Right ventricle myocardium superior (tissue), 1 donor: ENCODE results near the gene RAB31. TPM values are rescaled to one million over a fixed set of nuclear protein-coding genes. Genes with fewer than 3 reads are reported as not detected.

Source experiments
- ATAC-seq: fragments of 200-7000 bp; cut with Tn5 transposase; one replicate; pipeline ENCODE4 v1.9.1; 2020; ENCODE audit warnings: mild to moderate bottlenecking; ENCODE audit not compliant: poor library complexity
- DNase-seq: peaks from one replicate; pipeline ENCODE4 v3.0.0-alpha.2; 2020
- intact Hi-C: fragments of 100-400 bp; cut with DNase I; formaldehyde crosslinking; loops from one replicate; pipeline ENCODE4 v1.11.2; 2022
- total RNA-seq: library from RNA; stranded (reverse); fragmentation: NEBNext Ultra II Directional; extraction: Animal tissue kit (Norgen Biotek cat#: 25700); gene quantifications from one replicate; pipeline ENCODE4 v1.2.1, GENCODE V29; 2021
- donor health status: DM: no; HTN: yes; CAD: no; lungs with severe emphysema.

The RAB31 gene
- total RNA-seq, 1 donor from 2014 or later, result 12.1 TPM

- intact Hi-C loops, result no loop called here
- DNase-seq (no peak), ATAC-seq (no peak)
Observed at GRCh38 chr18:9859232-9859631, 151.1 kb downstream of the RAB31 start.

- no peak for ATAC-seq
- intact Hi-C loops, result no loop called here
- no peak for DNase-seq
Observed at GRCh38 chr18:9860682-9861081, 152.6 kb downstream of the RAB31 start.

GRCh38 chr18:9861157-9861556, 153.1 kb downstream of the RAB31 start:
- intact Hi-C loops, result no loop called here
- ATAC-seq (no peak), DNase-seq (no peak)

GRCh38 chr18:9861933-9862332, 153.8 kb downstream of the RAB31 start:
- ATAC-seq (no peak), DNase-seq (no peak)
- intact Hi-C loops, result no loop called here

GRCh38 chr18:9862686-9863085, 154.6 kb downstream of the RAB31 start:
- DNase-seq (no peak), ATAC-seq (no peak)
- intact Hi-C loops, result no loop called here

- DNase-seq (no peak), ATAC-seq (no peak)
- intact Hi-C loops, result no loop called here
Observed at GRCh38 chr18:9863282-9863681, 155.2 kb downstream of the RAB31 start.

- ATAC-seq, result no peak
- no peak for DNase-seq
- intact Hi-C loops, result no loop called here
Observed at GRCh38 chr18:9865764-9866490, 157.8 kb downstream of the RAB31 start.

- ATAC-seq (no peak), DNase-seq (no peak)
- intact Hi-C loops, result no loop called here
Observed at GRCh38 chr18:9866627-9867026, 158.5 kb downstream of the RAB31 start.

- intact Hi-C loops, result no loop called here
- ATAC-seq (no peak), DNase-seq (no peak)
Observed at GRCh38 chr18:9867071-9867594, 159.0 kb downstream of the RAB31 start.

- intact Hi-C loops, result no loop called here
- no peak for ATAC-seq
- DNase-seq, result no peak
Observed at GRCh38 chr18:9868857-9869714, 161.0 kb downstream of the RAB31 start.

GRCh38 chr18:9869715-9870430, 161.8 kb downstream of the RAB31 start:
- DNase-seq, result no peak
- intact Hi-C loops, result no loop called here
- ATAC-seq, result no peak

- DNase-seq (no peak), ATAC-seq (no peak)
- intact Hi-C loops, result no loop called here
Observed at GRCh38 chr18:9870431-9871008, 162.4 kb downstream of the RAB31 start.

GRCh38 chr18:9871244-9871746, 163.2 kb downstream of the RAB31 start:
- no peak for ATAC-seq
- intact Hi-C loops, result no loop called here
- no peak for DNase-seq

- intact Hi-C loops, result no loop called here
- ATAC-seq, result peak; percentile 50
- no peak for DNase-seq
Observed at GRCh38 chr18:9872823-9873222, 164.7 kb downstream of the RAB31 start.

- DNase-seq (no peak), ATAC-seq (no peak)
- intact Hi-C loops, result no loop called here
Observed at GRCh38 chr18:9874728-9875127, 166.6 kb downstream of the RAB31 start.

- intact Hi-C loops, result no loop called here
Observed at GRCh38 chr18:9876212-9876866, 168.2 kb downstream of the RAB31 start.

GRCh38 chr18:9876867-9877654, 169.0 kb downstream of the RAB31 start:
- ATAC-seq, result peak; percentile 71
- intact Hi-C loops, result no loop called here
- DNase-seq, result no peak

More at GRCh38 chr18:9876212-9876866, 168.2 kb downstream of the RAB31 start:
- DNase-seq, result no peak
- ATAC-seq, result no peak

- DNase-seq, result no peak
- intact Hi-C loops, result no loop called here
- no peak for ATAC-seq
Observed at GRCh38 chr18:9877655-9878014, 169.5 kb downstream of the RAB31 start.
